PC-3 (cell line): Measurements from ENCODE around the gene LIMK1. TPM values are rescaled to one million over a fixed set of nuclear protein-coding genes. Genes with fewer than 3 reads are reported as not detected.
A peak's percentile ranks its signal among the peaks of the same experiment; 100 is the strongest.

Experiments
- ATAC-seq: fragments of 200-7000 bp; cut with Tn5 transposase; 2 replicates; pipeline ENCODE4 v1.9.1; 2020; ENCODE audit warnings: mild to moderate bottlenecking, moderate library complexity
- BruUV-seq: library from RNA; stranded (reverse); fragments of 400-500 nt; replicated peaks from 2 replicates; lab custom pipeline; 2021; lab: Mats Ljungman, UMichigan
- CTCF ChIA-PET: fragments of 300-600 bp; sonication (Branson Sonifier 250); formaldehyde crosslinking; loops from one replicate; lab custom pipeline; 2022; ENCODE audit warnings: antibody characterized with exemption; lab: Charles Lee
- POLR2A ChIA-PET: fragments of 300-600 bp; sonication (Branson Sonifier 250); formaldehyde crosslinking; loops from one replicate; lab custom pipeline; 2022; ENCODE audit warnings: antibody characterized with exemption; ENCODE audit not compliant: unreplicated experiment; lab: Charles Lee
- DNase-seq: peaks from one replicate; pipeline ENCODE4 v3.0.0-alpha.2; 2015
- H2AFZ ChIP-seq: fragments of 300-600 bp; sonication (generic); 2 replicates; pipeline ENCODE4 v1.6.0; 2016; ENCODE audit warnings: antibody characterized with exemption, low read length
- H3F3A ChIP-seq: fragments of 300-600 bp; sonication (generic); one replicate; pipeline ENCODE4 v1.6.0; 2017; ENCODE audit warnings: antibody characterized with exemption, low read length, control low read depth, mild to moderate bottlenecking; ENCODE audit not compliant: unreplicated experiment
- H3K27ac ChIP-seq: fragments of 300-600 bp; sonication (generic); 2 replicates; pipeline ENCODE4 v1.5.1; 2016; ENCODE audit warnings: mild to moderate bottlenecking, low read length
- H3K27me3 ChIP-seq: fragments of 300-600 bp; sonication (generic); 2 replicates; pipeline ENCODE4 v1.6.1; 2016; ENCODE audit warnings: low read length, mixed read lengths
- H3K36me3 ChIP-seq: fragments of 300-600 bp; sonication (generic); 2 replicates; pipeline ENCODE4 v1.6.1; 2016; ENCODE audit warnings: low read depth, mixed run types, low read length, mixed read lengths
- H3K4me1 ChIP-seq: fragments of 300-600 bp; sonication (generic); 2 replicates; pipeline ENCODE4 v1.5.1; 2016; ENCODE audit warnings: low read length; ENCODE audit not compliant: insufficient read depth
- H3K4me2 ChIP-seq: fragments of 300-600 bp; sonication (generic); 2 replicates; pipeline ENCODE4 v1.6.0; 2016; ENCODE audit warnings: low read length
- H3K4me3 ChIP-seq: fragments of 300-600 bp; sonication (generic); 2 replicates; pipeline ENCODE4 v1.5.1; 2016; ENCODE audit warnings: mild to moderate bottlenecking, low read length, mixed read lengths
- H3K79me2 ChIP-seq: fragments of 300-600 bp; sonication (generic); 2 replicates; pipeline ENCODE4 v1.6.1; 2017; ENCODE audit warnings: low read length, mixed read lengths
- H3K9ac ChIP-seq: fragments of 300-600 bp; sonication (generic); 2 replicates; pipeline ENCODE4 v1.6.0; 2016; ENCODE audit warnings: mild to moderate bottlenecking, low read length
- H3K9me2 ChIP-seq: fragments of 300-600 bp; sonication (generic); replicated peaks from 2 replicates; pipeline ENCODE4 v1.6.1; 2016; ENCODE audit warnings: mixed run types, low read length, mixed read lengths
- H3K9me3 ChIP-seq: fragments of 300-600 bp; sonication (generic); 2 replicates; pipeline ENCODE4 v1.6.1; 2016; ENCODE audit warnings: low read length, mixed read lengths
- H4K20me1 ChIP-seq: fragments of 300-600 bp; sonication (generic); 2 replicates; pipeline ENCODE4 v1.6.1; 2016; ENCODE audit warnings: low read length, mixed read lengths
- EZH2 ChIP-seq: fragments of 300-600 bp; sonication (generic); IDR thresholded peaks from one replicate; pipeline ENCODE4 v1.6.1; 2017; ENCODE audit warnings: antibody characterized with exemption, mild to moderate bottlenecking, low read length; ENCODE audit not compliant: unreplicated experiment
- EZH2phosphoT487 ChIP-seq: fragments of 300-600 bp; sonication (generic); IDR thresholded peaks from 2 replicates; pipeline ENCODE4 v1.6.1; 2018; ENCODE audit warnings: mild to moderate bottlenecking, antibody characterized with exemption, low read length, borderline replicate concordance
- intact Hi-C: fragments of 100-400 bp; cut with micrococcal nuclease; formaldehyde crosslinking; loops from 2 replicates; pipeline ENCODE4 v1.9.0; 2023
- total RNA-seq: library from RNA; depleted of rRNA; stranded (reverse); fragments of >200 nt; gene quantifications from 2 replicates; pipeline ENCODE4 v1.2.3, GENCODE V29; 2014
- TF ChIP-seq, protein P1 (sequence below): fragments of 300-600 bp; sonication (generic); conservative IDR thresholded peaks from 2 replicates; pipeline ENCODE4 v1.5.1; 2017; ENCODE audit warnings: antibody characterized with exemption, low read depth, mild to moderate bottlenecking, low read length

The LIMK1 gene
- total RNA-seq, 1 experiment from 2014 or later, result 40.3 TPM

DNA sequence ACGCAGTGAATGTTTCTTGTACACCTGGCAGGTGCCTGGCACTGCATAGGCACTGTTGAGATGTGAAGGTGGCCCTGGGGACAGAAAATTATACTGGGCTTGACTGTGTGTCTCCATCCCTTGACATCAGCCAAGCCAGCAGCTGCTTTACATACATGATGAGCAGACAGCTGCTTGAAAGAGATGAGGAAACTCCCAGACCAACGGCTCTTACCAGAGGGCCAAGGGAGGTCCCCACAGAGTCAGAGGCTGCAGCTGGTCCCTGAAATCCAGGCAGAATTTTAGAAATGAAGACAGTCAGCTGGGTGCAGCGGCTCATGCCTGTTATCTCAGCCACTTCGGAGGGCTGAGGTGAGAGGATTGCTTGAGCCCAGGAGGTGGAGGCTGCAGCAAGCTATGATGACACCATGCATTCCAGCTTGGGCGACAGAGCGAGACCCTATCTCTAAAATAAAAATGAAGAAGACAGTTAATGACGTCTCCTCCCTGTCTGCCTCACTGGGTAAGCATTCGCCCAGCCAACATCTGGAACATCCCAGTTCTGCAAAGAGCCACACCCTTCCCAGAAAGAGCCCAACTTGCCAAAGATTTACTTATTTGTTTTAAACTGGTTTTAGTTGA is 17.6 kb downstream of the LIMK1 start:
- CTCF ChIA-PET, result no interaction called here

DNA sequence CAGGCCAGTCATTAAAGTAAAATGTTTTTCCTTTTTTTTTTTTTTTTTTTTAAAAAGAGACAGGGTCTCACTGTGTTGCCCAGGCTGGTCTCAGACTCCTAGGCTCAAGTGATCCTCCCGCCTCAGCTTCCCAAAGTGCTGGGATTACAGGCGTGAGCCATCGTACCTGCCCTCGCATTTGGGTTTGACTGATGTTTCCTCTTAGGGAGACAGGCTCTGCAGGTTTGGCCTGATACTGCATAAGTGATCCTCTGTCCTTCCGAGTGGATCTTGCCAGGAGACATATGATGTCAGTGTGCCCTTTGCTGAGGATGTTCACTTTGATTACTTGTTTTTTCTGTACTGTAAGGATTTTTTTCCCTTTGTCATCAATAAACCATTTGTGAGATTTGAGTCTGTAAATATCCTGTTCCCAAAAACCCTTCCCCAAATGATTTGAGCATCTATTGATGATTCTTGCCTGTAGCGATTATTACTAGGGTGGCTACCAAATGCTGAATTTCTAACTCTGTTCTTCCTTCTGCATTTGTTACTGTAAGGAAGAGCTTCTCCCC is 19.7 kb downstream of the LIMK1 start:
- ChIA-PET CTCF (no interaction called here), POLR2A (no interaction called here)
- H3K4me2 ChIP-seq, result no peak overlapping the region
- no peak overlapping the region for H3K9ac ChIP-seq
- H3F3A ChIP-seq, result no peaks in the 10 kb centered on the region
- H3K9me3 ChIP-seq, result no peaks in the 10 kb centered on the region
- TF ChIP-seq EZH2phosphoT487 (no peak), EZH2 (no peak)
- TF ChIP-seq, protein P1, sequence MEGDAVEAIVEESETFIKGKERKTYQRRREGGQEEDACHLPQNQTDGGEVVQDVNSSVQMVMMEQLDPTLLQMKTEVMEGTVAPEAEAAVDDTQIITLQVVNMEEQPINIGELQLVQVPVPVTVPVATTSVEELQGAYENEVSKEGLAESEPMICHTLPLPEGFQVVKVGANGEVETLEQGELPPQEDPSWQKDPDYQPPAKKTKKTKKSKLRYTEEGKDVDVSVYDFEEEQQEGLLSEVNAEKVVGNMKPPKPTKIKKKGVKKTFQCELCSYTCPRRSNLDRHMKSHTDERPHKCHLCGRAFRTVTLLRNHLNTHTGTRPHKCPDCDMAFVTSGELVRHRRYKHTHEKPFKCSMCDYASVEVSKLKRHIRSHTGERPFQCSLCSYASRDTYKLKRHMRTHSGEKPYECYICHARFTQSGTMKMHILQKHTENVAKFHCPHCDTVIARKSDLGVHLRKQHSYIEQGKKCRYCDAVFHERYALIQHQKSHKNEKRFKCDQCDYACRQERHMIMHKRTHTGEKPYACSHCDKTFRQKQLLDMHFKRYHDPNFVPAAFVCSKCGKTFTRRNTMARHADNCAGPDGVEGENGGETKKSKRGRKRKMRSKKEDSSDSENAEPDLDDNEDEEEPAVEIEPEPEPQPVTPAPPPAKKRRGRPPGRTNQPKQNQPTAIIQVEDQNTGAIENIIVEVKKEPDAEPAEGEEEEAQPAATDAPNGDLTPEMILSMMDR, result no peak
- no peaks in the 10 kb centered on the region for H4K20me1 ChIP-seq
- H3K79me2 ChIP-seq, result no peaks in the 10 kb centered on the region
- BruUV-seq, result no TSS peak
- intact Hi-C loops, result no loop called here
- H3K27ac ChIP-seq, result no peak overlapping the region
- peak; percentile 27 for DNase-seq
- no peak overlapping the region for H2AFZ ChIP-seq
- peaks cover 7% of the 10 kb centered on the region; the same call in 1 of the 2 replicates for H3K36me3 ChIP-seq
- H3K4me1 ChIP-seq, result peaks cover 25% of the 10 kb centered on the region
- H3K27me3 ChIP-seq, result no peaks in the 10 kb centered on the region
- no peaks in the 10 kb centered on the region for H3K9me2 ChIP-seq
- H3K4me3 ChIP-seq, result no peak overlapping the region
- ATAC-seq, result no peak

More for the DNA sequence above, 17.6 kb downstream of the LIMK1 start:
- H3K79me2 ChIP-seq, result no peaks in the 10 kb centered on the region
- H3K4me1 ChIP-seq, result peaks cover 33% of the 10 kb centered on the region
- peaks cover 23% of the 10 kb centered on the region for H3K36me3 ChIP-seq
- no peak for DNase-seq
- H2AFZ ChIP-seq, result no peak overlapping the region
- H3K4me3 ChIP-seq, result no peak overlapping the region
- H3K9me3 ChIP-seq, result peaks cover 11% of the 10 kb centered on the region
- POLR2A ChIA-PET, result no interaction called here
- H4K20me1 ChIP-seq, result no peaks in the 10 kb centered on the region
- H3K27me3 ChIP-seq, result no peaks in the 10 kb centered on the region
- no peak for ATAC-seq
- intact Hi-C loops, result no loop called here
- H3F3A ChIP-seq, result peaks cover 11% of the 10 kb centered on the region
- no TSS peak for BruUV-seq
- no peak overlapping the region for H3K4me2 ChIP-seq
- no peak overlapping the region for H3K27ac ChIP-seq
- TF ChIP-seq EZH2, result no peak
- TF ChIP-seq, protein P1, result no peak
- TF ChIP-seq EZH2phosphoT487, result no peak
- H3K9me2 ChIP-seq, result no peaks in the 10 kb centered on the region
- no peak overlapping the region for H3K9ac ChIP-seq

DNA sequence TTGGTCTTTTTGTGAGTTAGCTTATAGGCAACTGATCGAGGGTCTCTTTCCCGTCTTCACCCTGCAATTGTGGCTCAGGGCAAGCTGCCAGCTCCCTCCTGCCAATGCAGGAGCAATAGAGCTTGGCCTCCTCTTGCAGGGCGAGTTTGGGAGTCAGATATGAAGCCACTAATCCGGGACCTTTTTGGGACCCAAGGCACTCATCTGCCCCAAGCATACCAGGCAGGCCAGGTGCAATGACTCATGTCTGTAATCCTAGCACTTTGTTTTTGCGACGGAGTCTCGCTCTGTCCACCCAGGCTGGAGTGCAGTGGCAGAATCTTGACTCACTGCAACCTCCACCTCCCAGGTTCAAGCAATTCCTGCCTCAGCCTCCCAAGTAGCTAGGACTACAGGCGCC is 21.1 kb downstream of the LIMK1 start:
- ChIA-PET CTCF (no interaction called here), POLR2A (no interaction called here)
- Histone ChIP-seq H3K4me3 (no peak overlapping the region), H3K79me2 (no peaks in the 10 kb centered on the region), H3K4me2 (no peak overlapping the region), H3K27ac (0 out of 2 replicates have a peak overlapping the region, but pooled peaks have one; percentile 14), H2AFZ (no peak overlapping the region), H3K36me3 (peaks cover 3% of the 10 kb centered on the region; the same call in 1 of the 2 replicates), H3K9me3 (no peaks in the 10 kb centered on the region), H3K27me3 (no peaks in the 10 kb centered on the region), H3K9ac (no peak overlapping the region), H3K4me1 (peaks cover 18% of the 10 kb centered on the region), H4K20me1 (no peaks in the 10 kb centered on the region), H3K9me2 (no peaks in the 10 kb centered on the region), H3F3A (no peaks in the 10 kb centered on the region)
- intact Hi-C loops, result no loop called here
- no TSS peak for BruUV-seq
- TF ChIP-seq EZH2, result no peak
- peak; percentile 98 for ATAC-seq
- peak; percentile 81 for DNase-seq
